ENCODE results near the gene KRTAP5-10. TPM values are rescaled to one million over a fixed set of nuclear protein-coding genes. Genes with fewer than 3 reads are reported as not detected.

The KRTAP5-10 gene
- total RNA-seq, 3 donors from 2014 or later = not detected

DNA sequence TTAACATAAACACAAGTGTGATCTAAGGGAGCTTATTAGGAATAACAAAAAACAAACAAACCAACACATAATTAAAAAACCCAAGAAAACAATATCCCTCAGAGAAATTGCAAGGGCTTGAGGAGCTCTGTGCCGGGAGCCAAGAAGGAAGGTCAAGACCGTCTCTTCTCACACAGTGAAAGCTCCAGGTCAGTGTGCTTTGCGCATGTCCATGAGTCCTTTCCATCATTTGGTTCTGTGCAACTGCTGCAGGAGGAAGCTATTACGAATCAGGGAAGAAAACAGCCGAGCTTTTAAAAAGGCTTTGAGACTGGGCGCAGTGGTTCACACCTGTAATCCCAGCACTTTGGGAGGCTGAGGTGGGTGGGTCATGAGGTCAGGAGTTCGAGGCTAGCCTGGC, 23.0 kb upstream of the KRTAP5-10 start:
- no peak for TF ChIP-seq POLR2AphosphoS5 (IDR thresholded peaks at IDR 0.05)
- no peak for TF ChIP-seq POLR2A (IDR thresholded peaks at IDR 0.05)
- TF ChIP-seq, protein P1, sequence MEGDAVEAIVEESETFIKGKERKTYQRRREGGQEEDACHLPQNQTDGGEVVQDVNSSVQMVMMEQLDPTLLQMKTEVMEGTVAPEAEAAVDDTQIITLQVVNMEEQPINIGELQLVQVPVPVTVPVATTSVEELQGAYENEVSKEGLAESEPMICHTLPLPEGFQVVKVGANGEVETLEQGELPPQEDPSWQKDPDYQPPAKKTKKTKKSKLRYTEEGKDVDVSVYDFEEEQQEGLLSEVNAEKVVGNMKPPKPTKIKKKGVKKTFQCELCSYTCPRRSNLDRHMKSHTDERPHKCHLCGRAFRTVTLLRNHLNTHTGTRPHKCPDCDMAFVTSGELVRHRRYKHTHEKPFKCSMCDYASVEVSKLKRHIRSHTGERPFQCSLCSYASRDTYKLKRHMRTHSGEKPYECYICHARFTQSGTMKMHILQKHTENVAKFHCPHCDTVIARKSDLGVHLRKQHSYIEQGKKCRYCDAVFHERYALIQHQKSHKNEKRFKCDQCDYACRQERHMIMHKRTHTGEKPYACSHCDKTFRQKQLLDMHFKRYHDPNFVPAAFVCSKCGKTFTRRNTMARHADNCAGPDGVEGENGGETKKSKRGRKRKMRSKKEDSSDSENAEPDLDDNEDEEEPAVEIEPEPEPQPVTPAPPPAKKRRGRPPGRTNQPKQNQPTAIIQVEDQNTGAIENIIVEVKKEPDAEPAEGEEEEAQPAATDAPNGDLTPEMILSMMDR (IDR thresholded peaks at IDR 0.05) = no peak
- DNase-seq (ENCODE audit: low spot score in 2 of 2) = no peak
- Histone ChIP-seq H3K36me3 (no peaks in the 10 kb centered on the region), H3K4me3 (no peak overlapping the region), H3K4me1 (no peaks in the 10 kb centered on the region), H3K27me3 (no peaks in the 10 kb centered on the region), H3K27ac (no peak overlapping the region), H3K9me3 (peaks cover 0 to 4% of the 10 kb centered on the region in 2 donors)
- intact Hi-C loops (cut with DNase I; ENCODE audit: low total_unique reads) = no loop called here

- no peaks in the 10 kb centered on the region for H3K36me3 ChIP-seq
- no peak overlapping the region for H3K4me3 ChIP-seq
- H3K4me1 ChIP-seq = no peaks in the 10 kb centered on the region
- H3K27ac ChIP-seq = no peak overlapping the region
- TF ChIP-seq POLR2AphosphoS5 (IDR thresholded peaks at IDR 0.05) = no peak
- TF ChIP-seq, protein P1 (IDR thresholded peaks at IDR 0.05) = no peak
- no peak for TF ChIP-seq POLR2A (IDR thresholded peaks at IDR 0.05)
- peaks cover 0 to 4% of the 10 kb centered on the region in 2 donors for H3K9me3 ChIP-seq
- intact Hi-C loops (cut with DNase I; ENCODE audit: low total_unique reads) = no loop called here
- H3K27me3 ChIP-seq = no peaks in the 10 kb centered on the region
- DNase-seq (ENCODE audit: low spot score in 2 of 2) = no peak
These were observed 22.2 kb upstream of the KRTAP5-10 start for GRCh38 chr11:71542879-71543777.

DNA sequence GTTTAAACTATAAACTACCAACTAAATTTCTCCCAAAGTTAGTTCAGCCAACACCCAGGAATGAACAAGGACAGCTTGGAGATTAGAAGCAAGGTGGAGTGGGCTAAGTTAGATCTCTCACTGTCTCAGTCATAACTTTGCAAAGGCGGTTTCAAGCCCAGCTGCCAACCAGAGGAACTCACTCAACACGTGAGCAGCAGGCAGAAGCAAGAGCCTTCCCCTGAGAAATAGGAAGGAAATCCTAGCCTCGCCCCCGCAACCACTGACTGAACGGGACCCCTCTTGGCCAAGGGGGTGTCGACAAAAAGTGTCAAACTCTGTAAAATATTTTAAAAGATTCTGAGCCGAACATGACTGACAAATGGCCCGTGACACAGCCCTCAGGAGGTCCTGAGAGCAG, 21.5 kb upstream of the KRTAP5-10 start:
- Histone ChIP-seq H3K27me3 (no peaks in the 10 kb centered on the region), H3K4me1 (no peaks in the 10 kb centered on the region), H3K4me3 (no peak overlapping the region), H3K27ac (no peak overlapping the region), H3K9me3 (peaks cover 0 to 4% of the 10 kb centered on the region in 2 donors), H3K36me3 (no peaks in the 10 kb centered on the region)
- no peak for DNase-seq (ENCODE audit: low spot score in 2 of 2)
- intact Hi-C loops (cut with DNase I; ENCODE audit: low total_unique reads) = no loop called here
- TF ChIP-seq, protein P1 (IDR thresholded peaks at IDR 0.05) = no peak

- TF ChIP-seq POLR2AphosphoS5 (IDR thresholded peaks at IDR 0.05) (no peak), POLR2A (IDR thresholded peaks at IDR 0.05) (no peak)
- TF ChIP-seq, protein P1 (IDR thresholded peaks at IDR 0.05) = no peak
- intact Hi-C loops (cut with DNase I; ENCODE audit: low total_unique reads) = no loop called here
- no peak for DNase-seq (ENCODE audit: low spot score in 2 of 2)
- Histone ChIP-seq H3K27me3 (no peaks in the 10 kb centered on the region), H3K4me1 (no peaks in the 10 kb centered on the region), H3K36me3 (no peaks in the 10 kb centered on the region), H3K4me3 (no peak overlapping the region), H3K27ac (no peak overlapping the region), H3K9me3 (peaks cover 0 to 4% of the 10 kb centered on the region in 2 donors)
These were observed 20.7 kb upstream of the KRTAP5-10 start for GRCh38 chr11:71544525-71545214.

- Histone ChIP-seq H3K27ac (no peak overlapping the region), H3K4me3 (no peak overlapping the region), H3K27me3 (no peaks in the 10 kb centered on the region), H3K9me3 (peaks cover 0 to 4% of the 10 kb centered on the region in 2 donors), H3K4me1 (no peaks in the 10 kb centered on the region), H3K36me3 (no peaks in the 10 kb centered on the region)
- intact Hi-C loops (cut with DNase I; ENCODE audit: low total_unique reads) = no loop called here
- no peak for DNase-seq (ENCODE audit: low spot score in 2 of 2)
- TF ChIP-seq POLR2A (IDR thresholded peaks at IDR 0.05) = no peak
- TF ChIP-seq, protein P1 (IDR thresholded peaks at IDR 0.05) = no peak
- TF ChIP-seq POLR2AphosphoS5 (IDR thresholded peaks at IDR 0.05) = no peak
These were observed 19.9 kb upstream of the KRTAP5-10 start for GRCh38 chr11:71545405-71545966.

Data from breast epithelium (tissue), 4 donors.